Endothelial cell of umbilical vein (primary cell): ENCODE data around the gene SYT14. TPM values are rescaled to one million over a fixed set of nuclear protein-coding genes. Genes with fewer than 3 reads are reported as not detected.

ENCODE experiments used
- BruUV-seq: library from RNA; stranded (reverse); fragments of 400-500 nt; replicated peaks from 2 replicates; lab custom pipeline; 2021; lab: Mats Ljungman, UMichigan
- CTCF ChIA-PET: fragments of 300-600, 350-600 bp; sonication (Branson Sonifier 250); formaldehyde crosslinking; loops from one replicate; lab custom pipeline; 2021; ENCODE audit warnings: antibody characterized with exemption, inconsistent platforms; lab: Charles Lee
- POLR2A ChIA-PET: fragments of 300-600, 350-600 bp; sonication (Branson Sonifier 250); formaldehyde crosslinking; loops from one replicate; lab custom pipeline; 2021; ENCODE audit warnings: antibody characterized with exemption, inconsistent platforms; lab: Charles Lee
- DNase-seq: peaks from one replicate; pipeline ENCODE4 v3.0.0-alpha.2; 2011; ENCODE audit warnings: low read depth, low spot score
- FAIRE-seq: peaks from 2 replicates; lab custom pipeline; 2011; peaks lifted over from hg19 to GRCh38; lab: Jason Lieb, UNC
- H2AFZ ChIP-seq: 2 replicates; pipeline ENCODE4 v1.6.0; 2012; ENCODE audit warnings: low read depth, low read length, control low read depth, inconsistent platforms
- H3K27ac ChIP-seq: 2 replicates; pipeline ENCODE4 v1.5.1; 2011; ENCODE audit warnings: low read depth, mild to moderate bottlenecking, control low read depth, low read length, moderate library complexity; ENCODE audit not compliant: insufficient read depth
- H3K27me3 ChIP-seq, 2 experiments: 2 replicates each; pipeline versions ENCODE4 v1.6.0 to v1.6.1; 2011; ENCODE audit warnings: low read length in 2 of 2, mixed read lengths in 1 of 2; ENCODE audit not compliant: control insufficient read depth in 2 of 2, insufficient read depth in 2 of 2
- H3K36me3 ChIP-seq, 2 experiments: 2 replicates in 1 of 2; 3 replicates in 1 of 2; pipeline ENCODE4 v1.5.1; 2011; ENCODE audit warnings: low read length in 2 of 2, mild to moderate bottlenecking in 1 of 2, moderate library complexity in 1 of 2; ENCODE audit not compliant: control insufficient read depth in 2 of 2, insufficient read depth in 2 of 2; ENCODE audit errors: extremely low read depth in 1 of 2
- H3K4me1 ChIP-seq: 3 replicates; pipeline ENCODE4 v1.5.1; 2011; ENCODE audit warnings: mild to moderate bottlenecking, low read length; ENCODE audit not compliant: control insufficient read depth, insufficient read depth; ENCODE audit errors: extremely low read depth
- H3K4me2 ChIP-seq: 2 replicates; pipeline ENCODE4 v1.6.1; 2011; ENCODE audit warnings: low read length, control low read depth, mixed read lengths; ENCODE audit not compliant: insufficient read depth
- H3K4me3 ChIP-seq, 3 experiments: fragments of 200-600 bp in 1 of 3; sonication (generic), shearing (Covaris generic) in 1 of 3; replicated peaks in 1 of 3; 2 replicates each; pipeline ENCODE4 v1.5.1; 2011 to 2016; ENCODE audit warnings: control low read depth in 3 of 3, low read length in 3 of 3, mild to moderate bottlenecking in 2 of 3, inconsistent platforms in 1 of 3, low read depth in 1 of 3, moderate library complexity in 1 of 3; ENCODE audit not compliant: insufficient read depth in 1 of 3
- H3K79me2 ChIP-seq: 2 replicates; pipeline ENCODE4 v1.6.0; 2012; ENCODE audit warnings: low read length, inconsistent platforms; ENCODE audit not compliant: control insufficient read depth, insufficient read depth
- H3K9ac ChIP-seq: replicated peaks from 2 replicates; pipeline ENCODE3; 2011; ENCODE audit warnings: low read length, control low read depth; ENCODE audit not compliant: insufficient read depth; ENCODE audit errors: extremely low read depth
- H3K9me1 ChIP-seq: replicated peaks from 3 replicates; pipeline ENCODE4 v1.6.0; 2011; ENCODE audit warnings: mild to moderate bottlenecking, low read length; ENCODE audit not compliant: control insufficient read depth, insufficient read depth; ENCODE audit errors: extremely low read depth
- H3K9me3 ChIP-seq: replicated peaks from 2 replicates; pipeline ENCODE4 v1.5.1; 2012; ENCODE audit warnings: low read length, inconsistent platforms; ENCODE audit not compliant: control insufficient read depth, insufficient read depth
- H4K20me1 ChIP-seq: replicated peaks from 2 replicates; pipeline ENCODE3; 2011; ENCODE audit warnings: mild to moderate bottlenecking, low read length; ENCODE audit not compliant: control insufficient read depth, insufficient read depth; ENCODE audit errors: extremely low read depth
- EZH2 ChIP-seq: IDR thresholded peaks from 2 replicates; pipeline ENCODE4 v1.6.1; 2012; ENCODE audit warnings: borderline replicate concordance, low read depth, mild to moderate bottlenecking, moderate library complexity, low read length, inconsistent platforms; ENCODE audit not compliant: severe bottlenecking
- FOS ChIP-seq: IDR thresholded peaks from 2 replicates; pipeline ENCODE4 v1.6.1; 2011; ENCODE audit warnings: mild to moderate bottlenecking, low read length, moderate library complexity, borderline replicate concordance; ENCODE audit not compliant: insufficient read depth
- GATA2 ChIP-seq: IDR thresholded peaks from 2 replicates; pipeline ENCODE4 v1.7.0; 2011; ENCODE audit warnings: low read depth, mild to moderate bottlenecking, moderate library complexity, mixed read lengths, low read length; ENCODE audit not compliant: insufficient read length, insufficient read depth
- JUN ChIP-seq: IDR thresholded peaks from 2 replicates; pipeline ENCODE4 v1.6.1; 2011; ENCODE audit warnings: borderline replicate concordance, low read depth; ENCODE audit not compliant: insufficient read length, insufficient read depth
- MYC ChIP-seq: IDR thresholded peaks from one replicate; pipeline ENCODE4 v1.6.1; 2011; ENCODE audit warnings: mild to moderate bottlenecking, low read depth, low read length
- POLR2A ChIP-seq: IDR thresholded peaks from 2 replicates; pipeline ENCODE4 v1.6.1; 2012; ENCODE audit warnings: low read depth, mild to moderate bottlenecking, control low read depth, low read length
- POLR2AphosphoS5 ChIP-seq: IDR thresholded peaks from 2 replicates; pipeline ENCODE4 v1.6.1; 2012; ENCODE audit warnings: low read depth, mild to moderate bottlenecking, control low read depth, low read length, moderate library complexity; ENCODE audit not compliant: insufficient read depth
- dilution Hi-C: fragments of 300-500 bp; cut with MboI; formaldehyde crosslinking; loops from one replicate; pipeline ENCODE4 v1.15.0; 2019; ENCODE audit warnings: low sequenced_read_pairs; ENCODE audit not compliant: extremely low pct_ligation_motif_present
- intact Hi-C: fragments of 100-400 bp; cut with micrococcal nuclease; formaldehyde crosslinking; loops from one replicate; pipeline ENCODE4 v1.10.0; 2022
- polyA plus RNA-seq, 4 experiments: library from polyadenylated mRNA; depleted of rRNA in 3 of 4; stranded (reverse) in 3 of 4; unstranded in 1 of 4; fragments of >200 nt; gene quantifications; 2 replicates each; pipeline versions ENCODE4 v1.2.1 to v1.2.3, GENCODE V29; 2011 to 2012; ENCODE audit warnings: missing spikeins in 1 of 4
- total RNA-seq: library from RNA; stranded (reverse); gene quantifications from 2 replicates; pipeline ENCODE4 v1.2.3, GENCODE V29; 2021
- TF ChIP-seq, protein P1 (sequence below), 2 donors: IDR thresholded peaks; 1 replicate in 1 of 2; 2 replicates in 1 of 2; pipeline ENCODE4 v1.5.1; 2011; ENCODE audit warnings: low read length in 2 of 2, mild to moderate bottlenecking in 2 of 2, moderate library complexity in 2 of 2, control low read depth in 1 of 2, inconsistent platforms in 1 of 2, low read depth in 1 of 2; ENCODE audit not compliant: insufficient read depth in 1 of 2; ENCODE audit errors: extremely low read depth in 1 of 2
- TF ChIP-seq, protein P2 (sequence below): IDR thresholded peaks from 2 replicates; pipeline ENCODE4 v1.6.1; 2011; ENCODE audit not compliant: insufficient read depth, insufficient read length

SYT14 gene
- total and polyA plus RNA-seq, 2 donors (not counting 3 experiments of a cell fraction or from before 2014, with no cell fraction given), result 0.08 to 0.18 TPM

- H3K36me3 ChIP-seq, result no peaks in the 10 kb centered on the region
- intact Hi-C loops (no loop called here), dilution Hi-C loops (no loop called here)
- ChIA-PET CTCF (no interaction called here), POLR2A (no interaction called here)
- no peak overlapping the region for H3K9ac ChIP-seq
- no peak overlapping the region for H3K27ac ChIP-seq
- no peak for TF ChIP-seq JUN
- TF ChIP-seq POLR2AphosphoS5, result no peak
- no peak for TF ChIP-seq MYC
- TF ChIP-seq, protein P1, sequence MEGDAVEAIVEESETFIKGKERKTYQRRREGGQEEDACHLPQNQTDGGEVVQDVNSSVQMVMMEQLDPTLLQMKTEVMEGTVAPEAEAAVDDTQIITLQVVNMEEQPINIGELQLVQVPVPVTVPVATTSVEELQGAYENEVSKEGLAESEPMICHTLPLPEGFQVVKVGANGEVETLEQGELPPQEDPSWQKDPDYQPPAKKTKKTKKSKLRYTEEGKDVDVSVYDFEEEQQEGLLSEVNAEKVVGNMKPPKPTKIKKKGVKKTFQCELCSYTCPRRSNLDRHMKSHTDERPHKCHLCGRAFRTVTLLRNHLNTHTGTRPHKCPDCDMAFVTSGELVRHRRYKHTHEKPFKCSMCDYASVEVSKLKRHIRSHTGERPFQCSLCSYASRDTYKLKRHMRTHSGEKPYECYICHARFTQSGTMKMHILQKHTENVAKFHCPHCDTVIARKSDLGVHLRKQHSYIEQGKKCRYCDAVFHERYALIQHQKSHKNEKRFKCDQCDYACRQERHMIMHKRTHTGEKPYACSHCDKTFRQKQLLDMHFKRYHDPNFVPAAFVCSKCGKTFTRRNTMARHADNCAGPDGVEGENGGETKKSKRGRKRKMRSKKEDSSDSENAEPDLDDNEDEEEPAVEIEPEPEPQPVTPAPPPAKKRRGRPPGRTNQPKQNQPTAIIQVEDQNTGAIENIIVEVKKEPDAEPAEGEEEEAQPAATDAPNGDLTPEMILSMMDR (IDR thresholded peaks at IDR 0.05; ENCODE audit: extremely low read depth in 1 of 2, insufficient read depth in 1 of 2, low read depth in 1 of 2, low read length in 2 of 2), result no peak
- no peak for TF ChIP-seq POLR2A
- peaks cover 4 to 22% of the 10 kb centered on the region in 2 experiments for H3K27me3 ChIP-seq
- FAIRE-seq (no peak), DNase-seq (no peak)
- H3K9me1 ChIP-seq, result no peaks in the 10 kb centered on the region
- H3K79me2 ChIP-seq, result no peaks in the 10 kb centered on the region
- H4K20me1 ChIP-seq, result no peaks in the 10 kb centered on the region
- H3K4me1 ChIP-seq, result peaks cover 6% of the 10 kb centered on the region
- no peak overlapping the region for H3K4me3 ChIP-seq
- no peak overlapping the region for H2AFZ ChIP-seq
- BruUV-seq, result no TSS peak
- no peaks in the 10 kb centered on the region for H3K9me3 ChIP-seq
- H3K4me2 ChIP-seq, result no peak overlapping the region
Observed at GRCh38 chr1:210129092-210129491, 191.1 kb downstream of the SYT14 start.

DNA sequence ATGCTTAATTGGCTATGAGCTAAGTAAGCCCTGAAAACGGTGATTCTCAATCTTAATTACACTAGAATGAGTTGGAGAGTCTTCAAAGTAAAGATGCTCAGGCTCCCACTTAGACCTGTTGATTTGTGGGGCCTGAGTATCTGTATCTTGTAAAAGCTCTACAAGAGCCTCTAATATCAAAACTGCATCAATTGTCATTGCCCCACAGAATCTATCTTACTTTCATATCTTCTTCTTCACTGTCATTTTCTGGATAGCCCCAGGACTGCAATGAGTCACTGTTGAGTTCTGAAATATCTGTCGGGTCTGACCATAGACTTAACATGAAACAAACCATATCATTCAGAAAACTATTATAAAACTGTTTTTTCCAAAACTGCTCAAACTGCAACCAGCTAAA lies 191.7 kb downstream of the SYT14 start:
- dilution Hi-C loops, result no loop called here
- Histone ChIP-seq H3K9me3 (no peaks in the 10 kb centered on the region), H3K4me1 (peaks cover under 1% of the 10 kb centered on the region), H3K9ac (no peak overlapping the region), H3K27me3 (peaks cover 4 to 19% of the 10 kb centered on the region in 2 experiments), H3K4me2 (no peak overlapping the region), H3K79me2 (no peaks in the 10 kb centered on the region), H2AFZ (no peak overlapping the region), H3K27ac (no peak overlapping the region), H4K20me1 (no peaks in the 10 kb centered on the region), H3K36me3 (no peaks in the 10 kb centered on the region), H3K4me3 (no peak overlapping the region), H3K9me1 (no peaks in the 10 kb centered on the region)
- no TSS peak for BruUV-seq
- TF ChIP-seq EZH2 (no peak), MYC (no peak), POLR2AphosphoS5 (no peak), FOS (no peak), POLR2A (no peak), GATA2 (no peak), JUN (no peak)
- TF ChIP-seq, protein P2, sequence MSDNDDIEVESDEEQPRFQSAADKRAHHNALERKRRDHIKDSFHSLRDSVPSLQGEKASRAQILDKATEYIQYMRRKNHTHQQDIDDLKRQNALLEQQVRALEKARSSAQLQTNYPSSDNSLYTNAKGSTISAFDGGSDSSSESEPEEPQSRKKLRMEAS, result no peak
- TF ChIP-seq, protein P1 (IDR thresholded peaks at IDR 0.05; ENCODE audit: extremely low read depth in 1 of 2, insufficient read depth in 1 of 2, low read depth in 1 of 2, low read length in 2 of 2), result no peak
- intact Hi-C loops, result no loop called here
- no peak for DNase-seq
- ChIA-PET POLR2A (no interaction called here), CTCF (interaction anchor here (0.9 kb wide), 1 partner anchor 9 kb away, joined by 3 read pairs; no protein-coding TSS in a partner anchor)
- FAIRE-seq, result no peak
